Fibroblast of the conjunctiva (primary cell): ENCODE results near the gene LRRC10B.

Source experiments
- DNase-seq: peaks from one replicate; pipeline ENCODE4 v3.0.0-alpha.2; 2010; ENCODE audit warnings: low read depth

The LRRC10B gene

DNA sequence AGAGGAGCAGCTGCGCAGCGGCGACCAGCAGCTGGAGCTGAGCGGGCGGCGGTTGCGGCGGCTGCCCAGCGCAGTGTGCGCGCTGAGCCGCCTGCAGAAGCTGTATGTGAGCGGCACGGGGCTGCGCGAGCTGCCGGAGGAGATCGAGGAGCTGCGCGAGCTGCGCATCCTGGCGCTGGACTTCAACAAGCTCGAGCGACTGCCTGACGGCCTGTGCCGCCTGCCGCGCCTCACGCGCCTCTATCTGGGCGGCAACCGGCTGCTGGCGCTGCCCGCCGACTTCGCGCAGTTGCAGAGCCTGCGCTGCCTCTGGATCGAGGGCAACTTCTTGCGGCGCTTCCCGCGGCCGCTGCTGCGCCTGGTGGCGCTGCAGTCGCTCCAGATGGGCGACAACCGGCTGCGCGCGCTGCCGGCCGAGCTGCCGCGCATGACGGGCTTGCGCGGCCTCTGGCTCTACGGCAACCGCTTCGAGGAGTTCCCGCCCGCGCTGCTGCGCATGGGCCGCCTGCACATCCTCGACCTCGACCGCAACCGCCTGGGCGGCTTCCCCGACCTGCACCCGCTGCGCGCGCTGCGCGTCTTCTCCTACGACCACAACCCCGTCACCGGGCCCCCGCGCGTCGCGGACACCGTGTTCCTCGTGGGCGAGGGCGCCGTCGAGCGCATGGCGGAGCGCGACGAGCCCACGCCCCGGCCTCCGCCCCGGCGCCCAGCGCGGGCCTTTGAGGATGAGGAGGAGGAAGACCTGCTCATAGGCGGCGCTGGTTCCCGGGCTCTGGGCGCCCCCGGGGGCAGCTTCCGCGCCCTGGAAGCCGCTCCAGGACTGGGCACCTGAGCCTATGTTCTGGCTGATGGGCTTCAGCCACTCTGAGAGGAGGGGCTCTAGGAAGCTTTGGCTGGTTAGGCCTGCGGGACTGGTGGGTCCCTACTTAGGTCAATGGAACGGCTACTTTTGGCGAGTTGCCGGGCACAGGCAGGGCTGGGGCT is 787 bp downstream of the LRRC10B start:
- peak; percentile 37 for DNase-seq

DNA sequence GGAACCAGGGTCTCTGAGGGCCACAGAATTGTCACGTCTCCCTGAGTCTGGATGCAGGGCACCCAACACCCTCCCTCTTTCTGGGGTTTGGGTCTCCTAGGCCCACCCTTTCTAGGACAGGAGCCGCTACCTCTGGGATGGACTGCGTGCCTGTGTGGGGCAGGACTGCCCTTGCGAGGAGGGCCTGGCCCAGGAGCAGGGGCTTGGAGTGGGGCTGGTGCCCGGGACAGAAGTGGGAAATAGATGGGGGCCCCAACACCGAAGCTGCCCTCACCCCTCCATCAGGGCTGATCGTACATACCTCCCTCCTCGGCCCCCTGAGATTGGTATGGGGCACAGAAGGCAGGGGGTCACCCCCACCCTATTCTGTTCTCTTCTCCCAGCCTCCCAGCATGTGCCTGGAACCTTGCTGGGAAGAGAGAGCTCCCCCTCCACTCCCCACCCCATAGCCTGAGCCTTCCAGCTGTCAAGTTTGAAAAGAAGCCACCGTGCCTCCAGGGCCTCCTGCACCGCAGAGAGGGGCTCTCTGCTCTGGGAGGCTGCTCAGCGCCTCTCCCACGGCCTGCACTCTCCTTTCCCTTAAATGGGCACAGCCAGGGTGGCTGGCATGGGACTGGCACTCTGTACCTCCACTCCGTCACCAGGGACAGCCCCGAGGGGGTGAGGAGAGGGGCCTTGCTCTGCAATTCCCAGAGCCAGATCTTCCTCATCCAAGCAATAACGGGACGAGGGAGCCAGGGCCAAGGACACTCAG is 1.8 kb downstream of the LRRC10B start:
- no peak for DNase-seq

- DNase-seq: no peak
These were observed 2.4 kb downstream of the LRRC10B start for GRCh38 chr11:61510974-61511373.

GRCh38 chr11:61511383-61511782 is 2.8 kb downstream of the LRRC10B start:
- no peak for DNase-seq

- DNase-seq: no peak
These were observed 3.9 kb downstream of the LRRC10B start for GRCh38 chr11:61512435-61512834.

GRCh38 chr11:61513143-61513765 is 4.7 kb downstream of the LRRC10B start:
- no peak for DNase-seq

- DNase-seq: no peak
These were observed 5.7 kb downstream of the LRRC10B start for GRCh38 chr11:61514050-61514917.

DNA sequence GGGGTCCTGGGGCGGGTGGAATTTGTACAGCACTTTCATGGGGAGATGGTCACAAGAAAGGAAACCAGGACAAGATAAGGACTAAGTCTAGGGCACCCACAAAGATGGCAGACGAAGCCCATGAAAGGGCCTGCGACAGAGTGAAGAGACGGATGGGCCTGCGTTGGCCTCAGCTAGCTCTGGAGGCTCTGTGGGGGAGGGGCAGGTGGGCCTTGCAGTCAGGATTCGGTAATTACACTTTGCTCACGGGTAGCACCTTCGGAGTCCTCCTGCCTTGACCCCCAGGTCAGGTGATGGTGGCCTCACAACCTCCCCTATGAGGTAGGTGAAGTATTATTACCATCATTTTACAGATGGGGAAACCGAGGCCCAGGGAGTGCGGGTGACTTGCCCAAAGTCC is 7.1 kb downstream of the LRRC10B start:
- no peak for DNase-seq

- no peak for DNase-seq
These were observed 7.6 kb downstream of the LRRC10B start for GRCh38 chr11:61516191-61516590.

- DNase-seq: no peak
These were observed 8.4 kb downstream of the LRRC10B start for GRCh38 chr11:61516675-61517572.

DNA sequence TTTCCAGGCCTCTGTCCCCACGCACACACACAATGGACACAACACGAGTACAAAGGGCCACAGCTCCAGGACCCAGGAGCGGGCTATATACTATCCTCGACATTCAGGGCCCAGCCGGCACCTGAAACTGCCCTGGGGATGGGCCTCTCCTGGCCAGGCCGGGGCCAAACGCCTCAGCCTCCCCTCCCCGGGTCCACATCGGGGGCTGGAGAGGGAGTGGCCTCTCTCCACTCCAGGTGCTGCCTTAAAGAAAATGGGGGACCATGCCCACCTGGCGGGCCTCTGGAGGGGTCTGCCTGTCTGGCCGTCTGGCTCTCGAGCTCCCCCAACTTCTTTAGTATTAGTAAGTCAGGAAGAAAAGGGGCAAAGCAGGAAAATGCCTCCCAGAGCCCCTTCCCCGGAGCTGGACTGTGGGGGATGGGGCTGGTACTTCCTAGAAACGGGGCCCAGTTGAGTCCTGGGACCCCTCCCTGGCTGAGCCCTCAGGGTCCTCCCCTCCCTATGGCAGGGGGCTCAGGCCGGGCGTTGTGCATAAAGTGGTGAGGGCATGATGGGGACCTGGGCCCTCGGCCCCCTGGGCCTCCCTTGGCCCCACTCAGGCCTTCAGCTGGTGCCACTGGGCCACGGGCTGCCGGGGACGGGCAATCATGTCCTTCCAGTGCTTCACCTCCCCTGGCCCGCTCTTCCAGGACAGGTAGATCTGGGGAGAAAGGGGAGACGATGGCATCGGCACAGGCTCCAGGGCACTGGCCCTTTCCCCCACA is 9.7 kb downstream of the LRRC10B start:
- DNase-seq: no peak

- no peak for DNase-seq
These were observed 14.3 kb downstream of the LRRC10B start for GRCh38 chr11:61522881-61523280.

GRCh38 chr11:61524446-61524845 is 15.9 kb downstream of the LRRC10B start:
- DNase-seq: no peak

DNA sequence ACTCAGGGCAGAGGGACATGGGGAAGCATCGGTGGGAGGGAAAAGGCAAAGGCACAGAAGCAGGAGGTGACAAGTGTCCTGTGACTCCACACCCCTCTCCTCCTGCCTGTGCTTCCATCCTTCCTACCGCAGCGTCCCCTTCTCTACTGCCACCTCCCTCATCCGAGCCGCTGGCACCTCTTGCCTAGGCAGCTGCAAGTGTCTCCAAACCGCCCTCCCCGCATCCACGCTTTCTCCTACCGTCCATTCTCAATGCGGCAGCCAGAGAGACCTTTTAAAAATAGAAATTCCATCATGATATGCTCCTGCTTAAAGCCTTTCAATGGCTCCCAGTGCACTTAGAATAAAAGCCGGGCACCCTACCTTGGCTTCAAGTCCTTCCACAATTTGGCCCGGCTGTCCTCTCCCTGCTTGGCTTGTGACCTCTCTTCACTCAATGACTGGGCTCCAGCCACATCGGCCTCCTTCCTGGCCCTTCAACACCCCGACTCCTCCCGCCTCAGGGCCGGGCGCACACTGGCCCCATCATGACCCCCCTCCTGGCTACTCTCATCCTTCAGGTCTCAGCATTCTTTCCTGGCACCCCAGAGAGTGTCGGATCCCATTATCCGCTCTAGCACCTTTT is 16.5 kb downstream of the LRRC10B start:
- no peak for DNase-seq

GRCh38 chr11:61526229-61526628 is 17.7 kb downstream of the LRRC10B start:
- no peak for DNase-seq

GRCh38 chr11:61526956-61527731 is 18.6 kb downstream of the LRRC10B start:
- DNase-seq: no peak

DNA sequence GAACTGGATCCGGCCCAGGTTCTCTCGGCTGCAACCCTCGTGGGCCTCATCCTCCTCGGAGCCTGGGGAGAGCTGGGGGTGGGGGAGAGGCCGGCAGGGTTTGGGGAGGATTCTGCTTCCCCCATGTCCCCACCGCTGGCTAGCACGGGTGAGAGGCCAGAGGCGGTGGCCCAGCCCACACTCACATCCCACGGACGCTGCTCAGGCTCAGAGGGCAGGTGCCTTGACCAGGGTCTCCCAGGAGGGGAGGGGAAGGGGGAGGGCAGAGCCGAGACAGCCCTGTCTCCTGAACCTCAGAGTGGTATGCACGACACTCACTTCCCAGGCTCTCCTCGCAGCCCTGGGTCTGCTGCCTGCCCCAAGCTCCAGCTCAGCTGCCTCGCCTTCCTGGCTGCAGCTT is 19.6 kb downstream of the LRRC10B start:
- DNase-seq: no peak

DNA sequence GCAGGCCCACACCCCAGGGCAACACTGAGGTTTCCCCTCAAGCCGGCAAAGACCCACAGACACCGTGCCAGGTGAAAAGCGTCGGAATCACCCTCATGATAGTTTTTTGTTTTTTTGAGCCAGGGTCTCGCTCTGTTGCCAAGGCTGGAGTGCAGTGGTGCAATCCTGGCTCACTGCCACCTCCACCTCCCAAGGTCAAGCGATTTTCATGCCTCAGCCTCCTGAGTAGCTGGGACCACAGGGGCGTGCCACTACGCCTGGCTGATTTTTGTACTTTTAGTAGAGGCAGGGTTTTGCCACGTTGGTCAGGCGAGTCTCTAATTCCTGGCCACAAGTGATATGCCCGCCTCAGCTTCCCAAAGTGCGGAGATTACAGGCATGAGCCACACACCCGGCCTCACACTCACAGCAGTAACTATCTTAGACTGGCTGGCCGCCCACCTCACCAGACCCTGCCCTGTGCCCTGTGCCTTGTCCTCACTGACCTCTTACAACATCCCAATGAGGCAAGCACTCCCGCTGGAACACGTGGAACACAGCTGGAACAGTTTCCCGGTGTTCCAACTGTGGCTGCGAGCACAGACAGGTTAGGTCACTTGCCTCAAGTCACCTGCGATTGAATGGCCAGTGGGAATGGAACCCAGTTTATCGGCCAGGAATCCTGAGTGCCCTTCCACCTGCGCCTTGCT is 21.1 kb downstream of the LRRC10B start:
- DNase-seq: no peak
